Astrocyte (in vitro differentiated cells and primary cell): Measurements from ENCODE around the gene SHB.

Experiments
- CTCF ChIP-seq: IDR thresholded peaks from 2 replicates; pipeline ENCODE4 v1.5.1; 2011; ENCODE audit warnings: low read depth, mild to moderate bottlenecking, inconsistent platforms, low read length, moderate library complexity; ENCODE audit not compliant: insufficient read depth
- EZH2 ChIP-seq: IDR thresholded peaks from 2 replicates; pipeline ENCODE4 v1.6.1; 2012; ENCODE audit warnings: mild to moderate bottlenecking, low read length, inconsistent platforms; ENCODE audit not compliant: insufficient read depth

- TF ChIP-seq CTCF (no peak), EZH2 (no peak)
These were observed 188.0 kb downstream of the SHB start for GRCh38 chr9:37880916-37881479.
